GM18502 (cell line): ENCODE results near the gene ZNF354C.

ENCODE experiments used
- ATAC-seq: cut with Tn5 transposase; IDR thresholded peaks from one replicate; pipeline ENCODE4 v1.9.1; 2021; ENCODE audit warnings: mild to moderate bottlenecking; ENCODE audit not compliant: unreplicated experiment, poor library complexity

The ZNF354C gene

DNA sequence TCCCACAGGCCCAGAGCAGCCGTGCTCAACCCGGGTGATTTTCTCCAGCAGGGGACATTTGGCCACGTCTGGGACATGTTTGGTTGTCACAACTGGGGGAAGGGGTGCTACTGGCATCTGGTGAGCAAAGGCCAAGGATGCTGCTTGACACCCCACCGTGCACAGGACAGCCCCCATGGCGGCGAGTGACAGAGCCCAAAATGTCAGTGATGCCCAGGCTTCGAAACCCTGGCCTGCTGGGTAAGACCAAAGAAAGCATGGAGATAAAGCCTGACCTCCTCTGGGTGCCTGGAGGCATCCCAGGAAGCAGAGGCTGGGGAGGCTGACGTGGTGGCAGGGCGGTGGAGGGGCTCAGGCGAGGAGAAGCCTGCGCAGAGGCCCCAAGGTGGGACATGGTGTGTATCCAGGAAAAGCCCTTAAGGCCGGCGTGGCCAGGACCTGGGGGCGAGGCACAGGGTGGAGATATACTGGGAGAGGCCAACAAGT is 66.4 kb downstream of the ZNF354C start:
- ATAC-seq: no peak

DNA sequence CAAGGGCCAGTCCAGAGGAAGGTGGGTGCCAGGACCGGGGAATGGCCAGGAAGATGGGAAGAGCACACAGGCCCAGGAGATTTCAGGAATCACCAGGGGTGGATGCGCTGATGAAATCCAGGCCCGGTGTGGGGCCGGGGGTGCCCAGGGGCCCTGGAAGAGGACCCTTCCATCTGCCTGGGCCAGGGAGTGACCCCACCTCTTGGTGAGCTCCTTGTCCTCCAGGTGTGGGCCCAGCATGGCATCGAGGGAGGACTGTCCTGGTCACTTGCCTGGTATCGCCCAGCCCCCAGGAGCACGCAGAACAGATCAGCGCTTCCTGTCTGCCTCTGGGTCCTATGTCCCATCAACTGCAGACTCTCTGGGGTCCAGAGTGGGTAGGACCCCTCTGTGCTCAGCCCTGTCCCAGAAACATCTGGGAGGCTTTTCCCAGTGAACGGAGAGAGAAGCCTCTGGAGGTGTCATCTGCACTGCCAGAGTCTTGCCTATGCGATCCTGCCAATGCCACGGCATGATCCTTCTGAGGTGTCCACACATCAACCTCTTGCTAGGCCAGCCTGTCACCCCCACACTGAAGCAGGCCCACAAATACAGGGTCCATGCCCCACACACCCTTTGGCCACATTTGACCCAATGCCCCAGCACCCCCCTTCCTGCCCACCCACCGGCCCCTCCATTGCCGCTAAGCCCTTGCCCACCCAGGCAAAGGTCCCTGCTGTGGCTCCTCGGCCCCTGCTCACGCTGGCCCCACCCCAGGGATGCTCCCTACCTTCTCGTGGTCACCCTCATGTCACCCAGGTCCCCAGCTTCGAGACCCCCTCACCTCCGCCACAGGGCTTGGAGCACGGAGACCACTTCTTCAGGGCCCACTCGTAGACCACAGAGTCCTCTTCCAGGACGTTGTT is 67.2 kb downstream of the ZNF354C start:
- ATAC-seq: no peak

DNA sequence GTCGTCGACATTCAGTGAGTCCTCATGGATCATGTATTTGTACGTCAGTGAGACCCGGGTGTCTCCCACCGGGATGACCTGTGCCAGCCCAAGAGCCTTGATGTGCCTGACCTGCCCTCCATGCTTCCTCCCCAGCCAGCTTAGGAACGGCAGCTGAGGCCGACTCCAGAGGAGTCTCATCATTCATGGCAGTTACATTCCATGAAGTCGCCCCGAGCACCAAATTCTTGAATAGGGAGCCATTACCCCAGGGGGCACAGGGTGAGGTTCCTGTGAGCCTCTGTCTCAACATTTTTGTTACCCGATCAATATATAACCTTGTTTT is 67.8 kb downstream of the ZNF354C start:
- ATAC-seq: no peak

DNA sequence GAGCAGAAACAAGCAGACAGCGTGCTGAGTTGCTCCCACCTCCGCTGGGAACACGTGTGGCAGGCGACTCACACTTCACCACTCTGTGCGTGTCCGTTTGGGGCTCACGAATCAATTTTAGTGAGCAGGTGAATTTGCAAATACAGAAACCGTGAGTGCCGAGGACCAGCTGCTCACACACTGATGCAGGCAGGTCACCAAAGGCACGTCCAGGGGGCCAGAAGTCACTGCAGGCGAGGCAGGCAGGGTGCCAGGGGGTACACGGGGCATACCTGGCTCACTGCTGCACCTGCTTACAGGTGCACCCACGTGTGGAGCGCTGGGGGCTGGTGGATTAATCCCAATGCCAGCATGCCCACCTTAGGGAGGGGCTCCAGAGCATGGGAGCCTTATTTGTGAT is 68.8 kb downstream of the ZNF354C start:
- ATAC-seq: no peak

DNA sequence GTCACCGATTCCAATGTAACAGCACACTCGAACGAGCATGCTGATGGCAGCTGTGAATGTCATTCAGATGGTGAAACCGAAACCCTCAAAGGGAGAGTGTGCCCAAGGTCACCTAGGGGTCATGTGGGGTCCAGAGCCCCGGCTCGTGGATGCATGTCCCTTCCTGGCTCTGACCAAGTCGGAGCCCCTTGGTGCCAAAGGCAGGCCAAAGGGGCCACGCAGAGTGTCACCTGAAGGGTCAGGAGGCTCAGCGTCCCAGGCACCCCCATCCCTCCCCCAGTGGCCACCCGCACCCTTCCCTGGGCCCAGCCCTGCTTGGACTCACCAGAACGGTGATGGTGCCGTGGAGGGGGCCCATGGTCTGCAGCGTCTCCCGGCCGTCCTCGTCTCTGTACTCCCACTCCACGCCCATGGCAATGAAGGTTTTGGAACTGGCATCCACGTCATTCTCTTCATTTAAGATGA is 69.5 kb downstream of the ZNF354C start:
- no peak for ATAC-seq

DNA sequence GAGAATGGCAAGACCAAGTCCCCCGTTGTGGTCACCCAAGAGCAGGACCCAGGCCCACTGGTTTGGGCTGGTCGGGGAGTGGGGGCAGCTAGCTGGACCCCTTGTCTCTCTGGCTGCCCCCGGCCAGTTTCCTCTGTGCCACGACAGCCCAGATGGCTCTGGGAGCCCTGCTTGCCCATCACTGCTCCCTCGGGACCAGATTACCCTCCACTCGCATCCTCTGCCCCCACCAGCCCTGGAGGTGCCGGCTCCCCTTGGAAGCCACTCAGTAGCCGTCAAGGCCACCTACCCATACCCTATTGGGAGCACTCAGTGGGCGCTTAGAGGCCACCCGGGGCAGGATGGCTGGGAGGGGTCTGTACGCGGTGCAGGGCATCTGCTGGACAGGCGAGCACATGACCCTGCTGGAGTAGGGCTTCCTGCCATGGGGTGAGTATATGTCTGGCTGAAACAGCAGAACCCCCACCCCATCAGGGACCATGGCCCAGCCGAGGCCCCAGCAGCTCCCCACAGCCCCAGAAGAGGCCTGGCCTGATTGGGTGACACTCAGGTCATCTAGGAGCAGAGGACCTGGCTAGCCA is 70.0 kb downstream of the ZNF354C start:
- no peak for ATAC-seq

DNA sequence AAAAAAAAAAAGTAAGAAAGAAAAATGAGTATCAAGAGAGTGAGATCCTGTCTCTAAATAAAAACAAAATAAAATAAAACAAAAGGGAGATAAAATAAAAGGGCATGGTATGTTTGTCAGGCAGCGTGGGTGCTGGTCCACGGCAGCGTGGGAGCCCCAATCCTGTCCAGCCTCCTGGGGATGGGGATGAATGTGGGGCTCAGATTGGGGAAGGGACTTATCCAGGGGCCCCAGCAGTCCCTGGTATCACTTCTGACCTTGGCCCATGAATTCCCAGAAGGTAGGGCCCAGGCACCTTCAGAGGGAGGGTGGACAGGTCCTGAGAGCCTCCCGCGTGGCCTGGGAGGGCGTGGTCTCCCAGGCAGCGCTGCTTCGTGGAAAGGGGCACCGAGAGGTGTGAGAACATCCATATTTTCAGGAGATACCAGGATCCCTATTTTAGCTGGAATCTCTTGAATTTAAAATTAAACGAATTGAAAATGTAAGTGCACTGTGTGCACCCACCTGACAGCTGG is 71.2 kb downstream of the ZNF354C start:
- no peak for ATAC-seq

DNA sequence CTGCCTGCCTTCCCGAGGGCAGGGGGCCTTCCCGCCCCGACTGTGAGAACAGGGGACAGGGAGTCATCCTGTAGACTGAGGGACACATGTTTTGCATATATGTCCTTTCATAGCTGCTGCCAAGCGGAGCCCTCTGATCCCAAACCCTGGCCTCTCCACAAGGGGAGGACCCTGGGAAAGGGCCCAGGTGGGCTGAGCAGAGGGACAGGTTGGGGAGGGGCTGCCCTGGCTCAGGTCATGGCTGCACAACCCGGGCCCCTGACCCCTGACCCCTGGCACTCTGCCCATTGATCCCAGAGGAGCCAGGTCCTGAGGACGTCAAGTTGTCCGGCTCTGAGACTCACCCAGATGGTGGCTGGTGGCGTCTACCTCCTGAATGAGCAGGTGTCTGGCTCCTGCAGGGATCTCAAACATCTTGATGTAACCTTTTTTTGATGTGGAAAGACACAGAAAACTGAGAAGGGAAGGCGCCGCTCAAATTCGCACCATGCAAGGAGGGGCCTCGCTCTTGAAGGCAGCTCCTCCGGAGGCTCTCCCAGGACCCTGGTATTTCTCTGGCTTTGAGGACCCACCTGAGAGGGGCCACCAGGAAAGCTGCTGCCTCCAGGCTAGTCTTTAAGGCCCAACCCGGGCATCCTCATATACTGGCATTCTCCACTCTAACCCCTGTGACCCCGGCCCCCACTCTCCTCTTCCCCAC is 71.9 kb downstream of the ZNF354C start:
- no peak for ATAC-seq

DNA sequence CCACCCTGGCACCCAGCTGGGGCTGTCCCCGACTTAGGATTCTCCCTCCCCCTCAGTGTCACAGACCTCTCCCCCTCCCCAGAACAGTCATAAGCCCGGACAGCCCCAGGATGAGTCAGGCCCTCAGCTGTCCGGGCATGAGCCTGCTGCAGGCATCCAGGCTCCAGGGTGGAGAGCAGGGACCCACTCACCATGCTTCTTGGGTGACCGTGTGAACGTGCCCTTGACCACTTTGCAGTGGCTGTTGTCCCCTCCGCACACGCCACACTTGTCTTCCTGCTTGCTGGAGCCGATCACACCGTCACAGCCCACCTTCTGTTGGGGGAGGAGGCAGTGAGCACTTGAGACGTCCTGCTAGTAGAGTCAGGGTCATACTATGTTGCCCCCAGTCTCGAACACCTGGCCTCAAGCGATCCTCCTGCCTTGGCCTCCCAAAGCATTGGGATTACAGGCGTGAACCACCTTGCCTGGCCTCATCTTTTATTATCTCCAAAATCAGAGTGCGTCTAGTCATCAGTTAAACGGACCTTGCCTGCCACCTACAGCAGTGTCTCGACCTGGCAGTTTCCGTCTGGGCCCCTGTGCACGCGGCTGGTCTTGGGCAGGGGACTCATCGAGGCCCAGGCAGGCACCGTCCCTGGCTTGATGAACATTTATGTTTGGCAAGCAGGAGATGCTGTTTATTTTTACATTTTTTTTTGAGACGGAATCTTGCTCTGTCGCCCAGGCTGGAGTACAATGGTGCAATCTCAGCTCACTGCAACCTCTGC is 72.6 kb downstream of the ZNF354C start:
- no peak for ATAC-seq
